Esophagus squamous epithelium (tissue), 5 donors: ENCODE results near the gene FSTL4. TPM values are rescaled to one million over a fixed set of nuclear protein-coding genes. Genes with fewer than 3 reads are reported as not detected.

Experiments used
- DNase-seq: peaks from one replicate; lab custom pipeline; 2025; lab: John Stamatoyannopoulos, UW
- H3K27ac ChIP-seq, 4 donors: fragments of 200-600 bp; sonication (generic); one replicate each; pipeline ENCODE4 v1.5.1; 2016 to 2019; ENCODE audit warnings: mild to moderate bottlenecking in 1 of 4
- H3K27me3 ChIP-seq, 4 donors: fragments of 200-600 bp; sonication (generic); 1 replicate in 3 of 4; 2 replicates in 1 of 4; pipeline versions ENCODE4 v1.5.1 to v1.6.0; 2017 to 2021; ENCODE audit warnings: antibody characterized with exemption in 1 of 4
- H3K36me3 ChIP-seq, 3 donors: fragments of 200-600 bp; sonication (generic); one replicate each; pipeline ENCODE4 v1.5.1; 2016 to 2019
- H3K4me1 ChIP-seq, 3 donors: fragments of 200-600 bp; sonication (generic); one replicate each; pipeline ENCODE4 v1.5.1; 2017 to 2019
- H3K4me3 ChIP-seq, 4 donors: fragments of 200-600 bp; sonication (generic); 1 replicate in 3 of 4; 2 replicates in 1 of 4; pipeline ENCODE4 v1.5.1; 2016 to 2019; ENCODE audit warnings: mild to moderate bottlenecking in 2 of 4, moderate library complexity in 1 of 4
- H3K9me3 ChIP-seq, 3 donors: fragments of 200-600 bp; sonication (generic); one replicate each; pipeline ENCODE4 v1.5.1; 2016 to 2019
- POLR2A ChIP-seq, 4 donors: fragments of 450-650 bp; IDR thresholded peaks; one replicate each; pipeline ENCODE4 v1.6.1; 2017; ENCODE audit warnings: antibody characterized with exemption in 4 of 4, mild to moderate bottlenecking in 4 of 4, moderate library complexity in 3 of 4
- WGBS, 2 donors: methylation state at CpG; one replicate each; pipeline ENCODE4 v1.1.5; 2018; 5-methylcytosine and 5-hydroxymethylcytosine counted together
- intact Hi-C: fragments of 100-400 bp; cut with DNase I; formaldehyde crosslinking; loops from one replicate; pipeline ENCODE4 v1.15.0; 2022
- total RNA-seq, 4 donors: library from RNA; depleted of rRNA; stranded (reverse); fragments of >200 nt; gene quantifications; one replicate each; pipeline ENCODE4 v1.1.0, GENCODE V29; 2016
- TF ChIP-seq, protein P1 (sequence below), 6 experiments: fragments of 450-650 bp in 4 of 6; fragments of 200-600 bp in 2 of 6; sonication (generic) in 2 of 6; IDR thresholded peaks; one replicate each; pipeline ENCODE4 v1.5.1; 2016 to 2019; ENCODE audit warnings: antibody characterized with exemption in 6 of 6, mild to moderate bottlenecking in 4 of 6, moderate library complexity in 4 of 6
- donor health status: DM: yes; HTN: yes; CAD: no.

Gene FSTL4
- total RNA-seq, 4 donors from 2014 or later: 0.53 to 4.1 (median 1.4) TPM

DNA sequence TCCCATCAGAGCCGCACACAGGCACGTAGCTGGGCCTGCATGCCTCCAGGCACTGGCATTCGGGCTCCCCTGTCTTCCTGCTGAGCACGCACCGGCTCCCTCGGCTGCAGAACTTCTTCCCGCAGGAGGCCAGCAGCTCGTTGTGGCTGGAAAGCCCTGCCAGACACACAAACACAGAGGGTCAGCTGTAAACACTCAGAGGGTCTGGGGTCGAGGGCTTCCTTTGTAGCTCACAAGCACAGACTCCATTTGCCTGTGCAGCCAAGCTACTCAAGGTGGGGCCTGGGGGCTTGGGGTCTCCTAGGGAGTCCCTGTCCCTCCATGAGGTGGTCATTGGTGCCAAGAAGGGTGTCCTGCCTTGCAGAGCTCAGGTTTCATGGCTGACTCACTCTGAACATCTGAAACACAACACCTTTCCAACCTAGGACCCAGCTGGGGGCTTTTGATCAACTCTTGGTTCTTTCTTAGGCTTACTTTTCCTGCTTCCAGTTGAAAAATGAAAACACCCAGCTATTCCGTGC lies 211.4 kb downstream of the FSTL4 start:
- TF ChIP-seq, protein P1, sequence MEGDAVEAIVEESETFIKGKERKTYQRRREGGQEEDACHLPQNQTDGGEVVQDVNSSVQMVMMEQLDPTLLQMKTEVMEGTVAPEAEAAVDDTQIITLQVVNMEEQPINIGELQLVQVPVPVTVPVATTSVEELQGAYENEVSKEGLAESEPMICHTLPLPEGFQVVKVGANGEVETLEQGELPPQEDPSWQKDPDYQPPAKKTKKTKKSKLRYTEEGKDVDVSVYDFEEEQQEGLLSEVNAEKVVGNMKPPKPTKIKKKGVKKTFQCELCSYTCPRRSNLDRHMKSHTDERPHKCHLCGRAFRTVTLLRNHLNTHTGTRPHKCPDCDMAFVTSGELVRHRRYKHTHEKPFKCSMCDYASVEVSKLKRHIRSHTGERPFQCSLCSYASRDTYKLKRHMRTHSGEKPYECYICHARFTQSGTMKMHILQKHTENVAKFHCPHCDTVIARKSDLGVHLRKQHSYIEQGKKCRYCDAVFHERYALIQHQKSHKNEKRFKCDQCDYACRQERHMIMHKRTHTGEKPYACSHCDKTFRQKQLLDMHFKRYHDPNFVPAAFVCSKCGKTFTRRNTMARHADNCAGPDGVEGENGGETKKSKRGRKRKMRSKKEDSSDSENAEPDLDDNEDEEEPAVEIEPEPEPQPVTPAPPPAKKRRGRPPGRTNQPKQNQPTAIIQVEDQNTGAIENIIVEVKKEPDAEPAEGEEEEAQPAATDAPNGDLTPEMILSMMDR (IDR thresholded peaks at IDR 0.05): no peak
- H3K4me1 ChIP-seq: no peaks in the 10 kb centered on the region
- DNase-seq: no peak
- H3K36me3 ChIP-seq: no peaks in the 10 kb centered on the region
- peaks cover 0 to 4% (median 0%) of the 10 kb centered on the region in 4 donors for H3K27me3 ChIP-seq
- intact Hi-C loops: no loop called here
- no peaks in the 10 kb centered on the region for H3K9me3 ChIP-seq
- no peak overlapping the region for H3K27ac ChIP-seq
- WGBS, 2 donors: 45 to 90% methylated on average over 1 to 6 of the region's 10 CpGs
- H3K4me3 ChIP-seq: no peak overlapping the region

DNA sequence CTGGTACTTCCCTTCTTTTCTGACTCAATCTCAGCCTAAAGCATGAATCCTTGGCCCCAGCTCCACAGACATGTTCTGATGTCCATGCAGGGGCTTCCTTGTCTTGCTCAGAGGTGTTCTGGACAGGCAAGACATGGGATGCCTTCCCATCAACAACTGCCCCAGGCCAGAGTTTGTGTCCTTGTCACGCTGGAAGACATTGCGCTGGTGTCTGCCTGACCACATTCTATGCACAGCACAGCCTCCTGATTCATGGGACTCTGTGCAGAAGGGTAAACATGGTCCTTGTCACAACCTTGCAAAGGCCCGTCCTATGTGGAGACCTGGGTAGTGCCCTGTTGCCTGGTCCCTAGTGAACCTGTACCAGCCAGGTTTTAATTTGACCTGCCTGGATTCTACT lies 212.2 kb downstream of the FSTL4 start:
- intact Hi-C loops: no loop called here
- no peaks in the 10 kb centered on the region for H3K4me1 ChIP-seq
- peaks cover 0 to 4% (median 0%) of the 10 kb centered on the region in 4 donors for H3K27me3 ChIP-seq
- TF ChIP-seq, protein P1 (IDR thresholded peaks at IDR 0.05): no peak
- TF ChIP-seq POLR2A (IDR thresholded peaks at IDR 0.05): no peak
- H3K4me3 ChIP-seq: no peak overlapping the region
- no peaks in the 10 kb centered on the region for H3K36me3 ChIP-seq
- H3K27ac ChIP-seq: no peak overlapping the region
- no peak for DNase-seq
- 92 to 100% methylated on average over 2 of the region's 3 CpGs for WGBS, 2 donors
- no peaks in the 10 kb centered on the region for H3K9me3 ChIP-seq

DNA sequence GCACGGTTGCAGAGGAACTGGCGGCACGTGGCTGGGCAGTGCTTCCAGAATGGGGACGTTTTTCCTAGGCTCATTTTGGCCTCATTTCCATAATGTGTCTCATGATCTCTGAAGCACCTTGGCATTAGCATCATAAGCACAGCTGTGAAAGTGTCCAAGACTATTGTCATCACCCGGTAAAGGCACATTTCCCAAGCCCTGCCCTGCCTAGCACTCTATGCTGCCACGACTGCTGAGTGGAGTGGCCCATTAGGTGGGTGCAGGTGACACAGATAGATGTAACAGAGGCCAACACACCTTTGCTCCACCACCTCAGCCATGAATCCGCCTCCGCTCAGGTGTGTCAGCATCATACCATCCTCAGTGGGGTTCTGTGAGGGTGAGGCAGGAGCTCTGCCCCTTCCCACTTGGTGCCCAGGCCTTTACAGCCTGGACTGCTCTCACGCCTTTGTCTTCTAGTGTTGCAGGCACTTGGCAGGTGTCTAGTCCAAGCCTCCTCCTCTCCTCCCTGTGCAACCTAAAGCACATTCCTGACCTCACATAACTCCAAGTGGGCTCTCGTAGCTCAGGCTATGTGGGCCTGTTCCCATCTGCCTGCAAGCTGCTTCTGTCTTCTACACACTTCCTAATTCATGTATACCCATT lies 213.0 kb downstream of the FSTL4 start:
- Histone ChIP-seq H3K4me1 (no peaks in the 10 kb centered on the region), H3K36me3 (no peaks in the 10 kb centered on the region), H3K9me3 (no peaks in the 10 kb centered on the region), H3K27ac (no peak overlapping the region), H3K27me3 (peaks cover 0 to 4% (median 0%) of the 10 kb centered on the region in 4 donors), H3K4me3 (no peak overlapping the region)
- TF ChIP-seq, protein P1 (IDR thresholded peaks at IDR 0.05): no peak
- TF ChIP-seq POLR2A (IDR thresholded peaks at IDR 0.05): no peak
- intact Hi-C loops: no loop called here
- no peak for DNase-seq
- WGBS, 2 donors: 62 to 79% methylated on average over 6 to 10 of the region's 10 CpGs

GRCh38 chr5:133398646-133399101 lies 213.7 kb downstream of the FSTL4 start:
- TF ChIP-seq, protein P1 (IDR thresholded peaks at IDR 0.05): no peak
- no peak for TF ChIP-seq POLR2A (IDR thresholded peaks at IDR 0.05)
- H3K4me1 ChIP-seq: no peaks in the 10 kb centered on the region
- H3K9me3 ChIP-seq: no peaks in the 10 kb centered on the region
- H3K27me3 ChIP-seq: peaks cover 0 to 4% (median 0%) of the 10 kb centered on the region in 4 donors
- H3K4me3 ChIP-seq: no peak overlapping the region
- intact Hi-C loops: no loop called here
- 63 to 76% methylated on average over 5 to 6 of the region's 6 CpGs for WGBS, 2 donors
- H3K36me3 ChIP-seq: no peaks in the 10 kb centered on the region
- H3K27ac ChIP-seq: no peak overlapping the region
- no peak for DNase-seq

GRCh38 chr5:133397990-133398645 lies 214.2 kb downstream of the FSTL4 start:
- intact Hi-C loops: no loop called here
- H3K27me3 ChIP-seq: peaks cover 0 to 4% (median 0%) of the 10 kb centered on the region in 4 donors
- H3K4me3 ChIP-seq: no peak overlapping the region
- 81 to 89% methylated on average over 7 to 9 of the region's 9 CpGs for whole genome bisulfite sequencing, 2 donors
- H3K27ac ChIP-seq: no peak overlapping the region
- H3K9me3 ChIP-seq: no peaks in the 10 kb centered on the region
- H3K36me3 ChIP-seq: no peaks in the 10 kb centered on the region
- no peak for DNase-seq
- no peaks in the 10 kb centered on the region for H3K4me1 ChIP-seq
- no peak for TF ChIP-seq POLR2A (IDR thresholded peaks at IDR 0.05)
- TF ChIP-seq, protein P1 (IDR thresholded peaks at IDR 0.05): no peak
